Activated CD4-positive, alpha-beta T cell treated with anti-CD3 and anti-CD28 coated beads for 24 hours (primary cell): ENCODE results near the gene PRKCD.

Experiments used
- DNase-seq, 2 donors: peaks; one replicate each; pipeline ENCODE4 v3.0.0-alpha.2; 2020; ENCODE audit warnings: low read depth in 2 of 2

Gene PRKCD

GRCh38 chr3:53231532-53232511 lies 70.8 kb downstream of the PRKCD start:
- DNase-seq, result no peak

GRCh38 chr3:53232641-53233377 lies 71.8 kb downstream of the PRKCD start:
- no peak for DNase-seq

- no peak for DNase-seq
These were observed 73.3 kb downstream of the PRKCD start for GRCh38 chr3:53234130-53234840.

- DNase-seq, result no peak
These were observed 73.8 kb downstream of the PRKCD start for GRCh38 chr3:53234841-53235232.

GRCh38 chr3:53235545-53235944 lies 74.5 kb downstream of the PRKCD start:
- DNase-seq, result no peak

GRCh38 chr3:53236112-53236841 lies 75.3 kb downstream of the PRKCD start:
- no peak for DNase-seq

- no peak for DNase-seq
These were observed 77.2 kb downstream of the PRKCD start for GRCh38 chr3:53238051-53238850.

- no peak for DNase-seq
These were observed 77.9 kb downstream of the PRKCD start for GRCh38 chr3:53238886-53239285.

GRCh38 chr3:53239800-53240199 lies 78.8 kb downstream of the PRKCD start:
- no peak for DNase-seq

- no peak for DNase-seq
These were observed 80.3 kb downstream of the PRKCD start for GRCh38 chr3:53240989-53241972.

GRCh38 chr3:53242155-53242554 lies 81.1 kb downstream of the PRKCD start:
- no peak for DNase-seq
